GM12878 (cell line): ENCODE measurements around the gene VEGFB.
A peak's percentile ranks its signal among the peaks of the same experiment; 100 is the strongest.

Experiments used
- CTCF ChIP-seq, 3 experiments: IDR thresholded peaks in 2 of 3; conservative IDR thresholded peaks in 1 of 3; 2 replicates each; pipeline ENCODE4 v1.5.1; 2011; ENCODE audit warnings: low read depth in 3 of 3, low read length in 3 of 3, mild to moderate bottlenecking in 3 of 3, control low read depth in 2 of 3, moderate library complexity in 2 of 3, inconsistent platforms in 1 of 3, mixed read lengths in 1 of 3; ENCODE audit not compliant: control insufficient read depth in 2 of 3, insufficient read depth in 1 of 3; ENCODE audit errors: extremely low read depth in 1 of 3
- DPF2 ChIP-seq: fragments of 450-650 bp; IDR thresholded peaks from 2 replicates; pipeline ENCODE4 v1.6.1; 2017; ENCODE audit warnings: mild to moderate bottlenecking
- EGR1 ChIP-seq, 2 experiments: IDR thresholded peaks; 1 replicate in 1 of 2; 2 replicates in 1 of 2; pipeline ENCODE4 v1.6.1; 2011 to 2012; ENCODE audit warnings: low read depth in 2 of 2, low read length in 2 of 2, borderline replicate concordance in 1 of 2, mild to moderate bottlenecking in 1 of 2, moderate library complexity in 1 of 2
- EZH2 ChIP-seq: IDR thresholded peaks from 2 replicates; pipeline ENCODE4 v1.6.1; 2012; ENCODE audit warnings: low read depth, mild to moderate bottlenecking, control low read depth, inconsistent platforms, low read length, borderline replicate concordance; ENCODE audit not compliant: control insufficient read depth
- GABPA ChIP-seq: IDR thresholded peaks from 2 replicates; pipeline ENCODE4 v1.6.1; 2014; ENCODE audit warnings: antibody characterized with exemption, low read depth, mild to moderate bottlenecking, inconsistent platforms
- KDM1A ChIP-seq: fragments of 200-600 bp; sonication (generic); IDR thresholded peaks from 2 replicates; pipeline ENCODE4 v1.6.1; 2016; ENCODE audit warnings: borderline replicate concordance
- MAX ChIP-seq: IDR thresholded peaks from 2 replicates; pipeline ENCODE4 v1.6.1; 2012; ENCODE audit warnings: low read depth, low read length, improper control_type of control experiment
- MTA3 ChIP-seq: IDR thresholded peaks from 2 replicates; pipeline ENCODE4 v1.6.1; 2012; ENCODE audit warnings: low read length, inconsistent platforms, borderline replicate concordance
- NBN ChIP-seq: fragments of 450-650 bp; IDR thresholded peaks from 2 replicates; pipeline ENCODE4 v1.6.1; 2016
- POLR2A ChIP-seq: IDR thresholded peaks from 2 replicates; pipeline ENCODE4 v1.6.1; 2011; ENCODE audit warnings: low read depth, mild to moderate bottlenecking, low read length
- POLR2AphosphoS5 ChIP-seq: IDR thresholded peaks from 2 replicates; pipeline ENCODE4 v1.6.1; 2011; ENCODE audit warnings: mild to moderate bottlenecking, low read length, inconsistent platforms
- SMC3 ChIP-seq: IDR thresholded peaks from 2 replicates; pipeline ENCODE4 v1.6.1; 2011; ENCODE audit warnings: low read length, improper control_type of control experiment, borderline replicate concordance
- TF ChIP-seq, protein P1 (sequence below): fragments of 450-650 bp; IDR thresholded peaks from 2 replicates; pipeline ENCODE4 v1.6.1; 2018; ENCODE audit warnings: borderline replicate concordance, mild to moderate bottlenecking; ENCODE audit not compliant: partially characterized antibody

DNA sequence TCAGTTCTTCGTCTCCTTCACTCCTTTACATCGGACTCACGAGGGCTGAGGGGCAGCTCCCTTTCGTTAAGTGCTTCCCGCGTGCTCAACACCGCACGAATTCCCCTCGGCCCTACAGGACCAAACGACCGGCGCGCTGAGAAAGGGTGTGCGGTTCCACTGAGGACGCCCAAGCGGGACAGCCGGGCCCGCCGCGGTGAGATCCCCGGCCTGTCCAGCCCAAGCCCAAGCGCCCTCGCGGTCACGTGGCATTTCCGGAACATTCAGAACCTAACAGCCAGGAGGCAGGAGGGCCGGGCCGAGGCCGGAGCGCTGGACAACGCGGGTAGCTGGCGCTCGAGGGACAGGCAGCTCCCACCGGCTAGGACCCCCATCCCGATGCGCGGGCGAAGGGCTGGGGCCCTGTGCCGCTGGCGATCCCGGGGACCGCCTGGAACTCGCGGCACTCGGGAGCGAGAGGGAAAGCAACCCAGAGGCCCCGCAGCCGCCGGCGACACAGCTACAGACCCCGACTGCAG is 49.1 kb upstream of the VEGFB start:
- no peak for TF ChIP-seq EZH2
- no peak for TF ChIP-seq GABPA
- peak; percentile 97 for TF ChIP-seq POLR2A
- no peak for TF ChIP-seq DPF2
- no peak for TF ChIP-seq SMC3
- TF ChIP-seq POLR2AphosphoS5: peak; percentile 98
- TF ChIP-seq KDM1A: no peak
- TF ChIP-seq MAX: peak; percentile 9; the same call in 1 of the 2 replicates
- TF ChIP-seq MTA3: no peak
- TF ChIP-seq CTCF (IDR thresholded peaks at IDR 0.05 in 2 of 3, conservative IDR thresholded peaks at IDR 0.05 in 1 of 3; ENCODE audit: control insufficient read depth in 2 of 3, extremely low read depth in 1 of 3, insufficient read depth in 1 of 3, low read depth in 3 of 3, low read length in 3 of 3): 0 out of 6 replicates have a peak, but pooled peaks of 1 of the 3 experiments have one; percentile 6
- TF ChIP-seq, protein P1, sequence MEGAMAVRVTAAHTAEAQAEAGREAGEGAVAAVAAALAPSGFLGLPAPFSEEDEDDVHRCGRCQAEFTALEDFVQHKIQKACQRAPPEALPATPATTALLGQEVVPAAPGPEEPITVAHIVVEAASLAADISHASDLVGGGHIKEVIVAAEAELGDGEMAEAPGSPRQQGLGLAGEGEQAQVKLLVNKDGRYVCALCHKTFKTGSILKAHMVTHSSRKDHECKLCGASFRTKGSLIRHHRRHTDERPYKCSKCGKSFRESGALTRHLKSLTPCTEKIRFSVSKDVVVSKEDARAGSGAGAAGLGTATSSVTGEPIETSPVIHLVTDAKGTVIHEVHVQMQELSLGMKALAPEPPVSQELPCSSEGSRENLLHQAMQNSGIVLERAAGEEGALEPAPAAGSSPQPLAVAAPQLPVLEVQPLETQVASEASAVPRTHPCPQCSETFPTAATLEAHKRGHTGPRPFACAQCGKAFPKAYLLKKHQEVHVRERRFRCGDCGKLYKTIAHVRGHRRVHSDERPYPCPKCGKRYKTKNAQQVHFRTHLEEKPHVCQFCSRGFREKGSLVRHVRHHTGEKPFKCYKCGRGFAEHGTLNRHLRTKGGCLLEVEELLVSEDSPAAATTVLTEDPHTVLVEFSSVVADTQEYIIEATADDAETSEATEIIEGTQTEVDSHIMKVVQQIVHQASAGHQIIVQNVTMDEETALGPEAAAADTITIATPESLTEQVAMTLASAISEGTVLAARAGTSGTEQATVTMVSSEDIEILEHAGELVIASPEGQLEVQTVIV: no peak
- TF ChIP-seq NBN: no peak
- TF ChIP-seq EGR1 (IDR thresholded peaks at IDR 0.05; ENCODE audit: borderline replicate concordance in 1 of 2, low read depth in 2 of 2, low read length in 2 of 2): no peak
